Mesenchymal stem cell (in vitro differentiated cells and primary cell): Measurements from ENCODE around the gene VPS16.

Experiments
- DNase-seq: peaks from one replicate; pipeline ENCODE4 v3.0.0-alpha.2; 2013
- H2AFZ ChIP-seq: one replicate; pipeline ENCODE4 v1.6.1; 2013; ENCODE audit warnings: low read depth, mild to moderate bottlenecking, control low read depth, inconsistent platforms, low read length, moderate library complexity
- H2AK5ac ChIP-seq: 2 replicates; pipeline ENCODE4 v1.6.1; 2013; ENCODE audit warnings: low read length, moderate library complexity, mild to moderate bottlenecking, inconsistent platforms; ENCODE audit not compliant: severe bottlenecking
- H2BK120ac ChIP-seq: one replicate; pipeline ENCODE4 v1.6.1; 2013; ENCODE audit warnings: low read depth, mild to moderate bottlenecking, inconsistent platforms, low read length, moderate library complexity
- H2BK12ac ChIP-seq, 2 experiments: one replicate each; pipeline ENCODE4 v1.6.1; 2013; ENCODE audit warnings: inconsistent platforms in 2 of 2, low read length in 2 of 2, mild to moderate bottlenecking in 2 of 2, moderate library complexity in 2 of 2, control low read depth in 1 of 2
- H2BK15ac ChIP-seq: one replicate; pipeline ENCODE4 v1.6.1; 2013; ENCODE audit warnings: mild to moderate bottlenecking, low read depth, inconsistent platforms; ENCODE audit not compliant: poor library complexity, severe bottlenecking
- H2BK5ac ChIP-seq: 2 replicates; pipeline ENCODE4 v1.6.1; 2013; ENCODE audit warnings: low read depth, mild to moderate bottlenecking, low read length, control low read depth, inconsistent platforms; ENCODE audit not compliant: poor library complexity, severe bottlenecking
- H3K14ac ChIP-seq, 2 experiments: one replicate each; pipeline ENCODE4 v1.6.1; 2013; ENCODE audit warnings: inconsistent platforms in 2 of 2, low read length in 2 of 2, control low read depth in 1 of 2, mild to moderate bottlenecking in 1 of 2, moderate library complexity in 1 of 2
- H3K18ac ChIP-seq, 2 experiments: one replicate each; pipeline ENCODE4 v1.6.1; 2013; ENCODE audit warnings: inconsistent platforms in 2 of 2, low read length in 2 of 2, control low read depth in 1 of 2, low read depth in 1 of 2, mild to moderate bottlenecking in 1 of 2
- H3K23ac ChIP-seq, 2 experiments: one replicate each; pipeline ENCODE4 v1.6.1; 2013; ENCODE audit warnings: inconsistent platforms in 2 of 2, low read length in 2 of 2, mild to moderate bottlenecking in 2 of 2, moderate library complexity in 2 of 2, control low read depth in 1 of 2
- H3K27ac ChIP-seq: 2 replicates; pipeline ENCODE4 v1.5.1; 2013; ENCODE audit warnings: mild to moderate bottlenecking, moderate library complexity, low read length, control low read depth, inconsistent platforms; ENCODE audit not compliant: poor library complexity, severe bottlenecking
- H3K27me3 ChIP-seq, 2 experiments: 2 replicates each; pipeline versions ENCODE4 v1.6.1 to v1.7.0; 2013; ENCODE audit warnings: low read length in 2 of 2, mild to moderate bottlenecking in 2 of 2, moderate library complexity in 2 of 2, control low read depth in 1 of 2, inconsistent platforms in 1 of 2; ENCODE audit not compliant: control insufficient read depth in 1 of 2, insufficient read depth in 1 of 2
- H3K36me3 ChIP-seq, 2 experiments: 2 replicates each; pipeline versions ENCODE4 v1.6.1 to v1.7.0; 2013; ENCODE audit warnings: low read length in 2 of 2, control low read depth in 1 of 2, inconsistent platforms in 1 of 2, low read depth in 1 of 2, mild to moderate bottlenecking in 1 of 2; ENCODE audit not compliant: insufficient read depth in 2 of 2, control insufficient read depth in 1 of 2
- H3K4ac ChIP-seq, 2 experiments: one replicate each; pipeline ENCODE4 v1.6.1; 2013; ENCODE audit warnings: inconsistent platforms in 2 of 2, low read length in 2 of 2, mild to moderate bottlenecking in 2 of 2, moderate library complexity in 2 of 2, control low read depth in 1 of 2, low read depth in 1 of 2
- H3K4me1 ChIP-seq: 2 replicates; pipeline ENCODE4 v1.6.1; 2013; ENCODE audit warnings: low read depth, low read length, control low read depth; ENCODE audit not compliant: control insufficient read depth, insufficient read depth
- H3K4me2 ChIP-seq: 2 replicates; pipeline ENCODE4 v1.6.1; 2013; ENCODE audit warnings: low read length, mild to moderate bottlenecking, inconsistent platforms; ENCODE audit not compliant: poor library complexity, severe bottlenecking
- H3K4me3 ChIP-seq, 2 experiments: 2 replicates each; pipeline versions ENCODE4 v1.5.1 to v1.7.0; 2013; ENCODE audit warnings: low read length in 2 of 2, mild to moderate bottlenecking in 2 of 2, control low read depth in 1 of 2, low read depth in 1 of 2; ENCODE audit not compliant: insufficient read depth in 1 of 2
- H3K79me1 ChIP-seq: replicated peaks from 2 replicates; pipeline ENCODE4 v1.6.1; 2013; ENCODE audit warnings: mild to moderate bottlenecking, control low read depth, low read length, inconsistent platforms; ENCODE audit not compliant: poor library complexity, severe bottlenecking
- H3K9ac ChIP-seq: 2 replicates; pipeline ENCODE4 v1.7.0; 2013; ENCODE audit warnings: mild to moderate bottlenecking, low read length, moderate library complexity
- H3K9me3 ChIP-seq: 2 replicates; pipeline ENCODE4 v1.7.0; 2013; ENCODE audit warnings: mild to moderate bottlenecking, low read length; ENCODE audit not compliant: control insufficient read depth
- H4K8ac ChIP-seq: one replicate; pipeline ENCODE4 v1.6.1; 2013; ENCODE audit warnings: inconsistent platforms, mild to moderate bottlenecking, low read length, moderate library complexity
- H4K91ac ChIP-seq: one replicate; pipeline ENCODE4 v1.6.1; 2013; ENCODE audit warnings: mild to moderate bottlenecking, low read length, inconsistent platforms
- WGBS: methylation state at CpG from one replicate; pipeline ENCODE4 v1.1.7; 2013; ENCODE audit warnings: mixed read lengths; 5-methylcytosine and 5-hydroxymethylcytosine counted together

The VPS16 gene

GRCh38 chr20:2899243-2899642 lies 58.7 kb downstream of the VPS16 start:
- DNase-seq = no peak
- no peak overlapping the region for H2BK5ac ChIP-seq
- no peaks in the 10 kb centered on the region for H3K9me3 ChIP-seq
- H2AFZ ChIP-seq = no peak overlapping the region
- H3K18ac ChIP-seq = no peak overlapping the region
- H3K14ac ChIP-seq = no peak overlapping the region
- H3K4ac ChIP-seq = no peak overlapping the region
- peaks cover 0 to 5% of the 10 kb centered on the region in 2 experiments for H3K36me3 ChIP-seq
- H3K23ac ChIP-seq = no peak overlapping the region
- no peak overlapping the region for H2BK120ac ChIP-seq
- no peak overlapping the region for H2BK12ac ChIP-seq
- H2BK15ac ChIP-seq = no peak overlapping the region
- H2AK5ac ChIP-seq = no peak overlapping the region
- no peak overlapping the region for H4K8ac ChIP-seq
- H3K27me3 ChIP-seq = no peaks in the 10 kb centered on the region
- no peak overlapping the region for H3K27ac ChIP-seq
- H3K4me3 ChIP-seq = no peak overlapping the region
- H3K4me1 ChIP-seq = no peaks in the 10 kb centered on the region
- over 99% methylated on average over 2 of the region's 3 CpGs for WGBS
- H4K91ac ChIP-seq = no peak overlapping the region
- H3K79me1 ChIP-seq = peaks cover 17% of the 10 kb centered on the region
- H3K9ac ChIP-seq = no peak overlapping the region
- no peak overlapping the region for H3K4me2 ChIP-seq

- Histone ChIP-seq H3K4me1 (no peaks in the 10 kb centered on the region), H2AFZ (no peak overlapping the region), H3K27me3 (no peaks in the 10 kb centered on the region), H3K14ac (no peak overlapping the region), H3K4me3 (no peak overlapping the region), H3K36me3 (peaks cover 0 to 5% of the 10 kb centered on the region in 2 experiments), H2AK5ac (no peak overlapping the region), H2BK120ac (no peak overlapping the region), H2BK15ac (no peak overlapping the region), H3K4ac (no peak overlapping the region), H3K9ac (no peak overlapping the region), H4K8ac (no peak overlapping the region), H3K79me1 (peaks cover 21% of the 10 kb centered on the region), H2BK5ac (no peak overlapping the region), H3K27ac (no peak overlapping the region), H2BK12ac (no peak overlapping the region), H3K23ac (no peak overlapping the region), H3K9me3 (no peaks in the 10 kb centered on the region), H4K91ac (no peak overlapping the region), H3K4me2 (no peak overlapping the region), H3K18ac (no peak overlapping the region)
- no peak for DNase-seq
- 96% methylated on average over 11 of the region's 11 CpGs for WGBS
Measured at GRCh38 chr20:2900845-2901592, 60.5 kb downstream of the VPS16 start.

- no peak overlapping the region for H3K23ac ChIP-seq
- H3K79me1 ChIP-seq = peaks cover 21% of the 10 kb centered on the region
- 100% methylated on average over 1 of the region's 1 CpG for WGBS
- H3K4ac ChIP-seq = no peak overlapping the region
- no peak for DNase-seq
- no peak overlapping the region for H3K4me3 ChIP-seq
- no peak overlapping the region for H2BK5ac ChIP-seq
- no peak overlapping the region for H4K8ac ChIP-seq
- no peak overlapping the region for H2BK12ac ChIP-seq
- H2BK15ac ChIP-seq = no peak overlapping the region
- no peak overlapping the region for H2BK120ac ChIP-seq
- no peak overlapping the region for H4K91ac ChIP-seq
- no peaks in the 10 kb centered on the region for H3K4me1 ChIP-seq
- no peaks in the 10 kb centered on the region for H3K9me3 ChIP-seq
- H3K36me3 ChIP-seq = peaks cover 0 to 5% of the 10 kb centered on the region in 2 experiments
- no peak overlapping the region for H3K9ac ChIP-seq
- H3K27ac ChIP-seq = no peak overlapping the region
- H3K18ac ChIP-seq = no peak overlapping the region
- H2AFZ ChIP-seq = no peak overlapping the region
- no peak overlapping the region for H3K14ac ChIP-seq
- H2AK5ac ChIP-seq = no peak overlapping the region
- no peak overlapping the region for H3K4me2 ChIP-seq
- no peaks in the 10 kb centered on the region for H3K27me3 ChIP-seq
Measured at GRCh38 chr20:2902291-2902690, 61.7 kb downstream of the VPS16 start.

- H3K14ac ChIP-seq = no peak overlapping the region
- H2BK120ac ChIP-seq = no peak overlapping the region
- no peak overlapping the region for H2AK5ac ChIP-seq
- H3K27me3 ChIP-seq = no peaks in the 10 kb centered on the region
- no peak overlapping the region for H2BK15ac ChIP-seq
- no peak overlapping the region for H3K27ac ChIP-seq
- no peaks in the 10 kb centered on the region for H3K4me1 ChIP-seq
- H3K36me3 ChIP-seq = peaks cover 0 to 5% of the 10 kb centered on the region in 2 experiments
- H4K8ac ChIP-seq = no peak overlapping the region
- no peak overlapping the region for H3K4me3 ChIP-seq
- peaks cover 21% of the 10 kb centered on the region for H3K79me1 ChIP-seq
- no peak overlapping the region for H4K91ac ChIP-seq
- H2AFZ ChIP-seq = no peak overlapping the region
- DNase-seq = no peak
- no peak overlapping the region for H2BK5ac ChIP-seq
- no peak overlapping the region for H3K9ac ChIP-seq
- H3K18ac ChIP-seq = no peak overlapping the region
- H2BK12ac ChIP-seq = no peak overlapping the region
- H3K23ac ChIP-seq = no peak overlapping the region
- no peaks in the 10 kb centered on the region for H3K9me3 ChIP-seq
- no peak overlapping the region for H3K4ac ChIP-seq
- WGBS = 100% methylated on average over 1 of the region's 3 CpGs
- no peak overlapping the region for H3K4me2 ChIP-seq
Measured at GRCh38 chr20:2902818-2903217, 62.3 kb downstream of the VPS16 start.
